Measurements from ENCODE around the gene MICAL2.

MICAL2 gene

GRCh38 chr11:12276831-12277475 lies 166.6 kb downstream of the MICAL2 start:
- peak; percentile 30 for DNase-seq

GRCh38 chr11:12278766-12279671 lies 168.6 kb downstream of the MICAL2 start:
- DNase-seq: no peak

GRCh38 chr11:12279672-12280108 lies 169.3 kb downstream of the MICAL2 start:
- no peak for DNase-seq

- no peak for DNase-seq
Measured at GRCh38 chr11:12280199-12280837, 169.9 kb downstream of the MICAL2 start.

- no peak for DNase-seq
Measured at GRCh38 chr11:12280838-12281565, 170.6 kb downstream of the MICAL2 start.

- DNase-seq: no peak
Measured at GRCh38 chr11:12281571-12282478, 171.4 kb downstream of the MICAL2 start.

GRCh38 chr11:12282676-12283075 lies 172.3 kb downstream of the MICAL2 start:
- no peak for DNase-seq

GRCh38 chr11:12284316-12285050 lies 174.1 kb downstream of the MICAL2 start:
- DNase-seq: no peak

- DNase-seq: no peak
Measured at GRCh38 chr11:12285106-12285505, 174.7 kb downstream of the MICAL2 start.

GRCh38 chr11:12285811-12286222 lies 175.4 kb downstream of the MICAL2 start:
- no peak for DNase-seq

GRCh38 chr11:12286606-12287005 lies 176.2 kb downstream of the MICAL2 start:
- no peak for DNase-seq

- DNase-seq: no peak
Measured at GRCh38 chr11:12287009-12287373, 176.6 kb downstream of the MICAL2 start.

- DNase-seq: no peak
Measured at GRCh38 chr11:12287374-12288211, 177.2 kb downstream of the MICAL2 start.

GRCh38 chr11:12288212-12288930 lies 178.0 kb downstream of the MICAL2 start:
- peak; percentile 87 for DNase-seq

GRCh38 chr11:12288931-12289666 lies 178.7 kb downstream of the MICAL2 start:
- DNase-seq: no peak

GRCh38 chr11:12289667-12290476 lies 179.5 kb downstream of the MICAL2 start:
- no peak for DNase-seq

- no peak for DNase-seq
Measured at GRCh38 chr11:12290477-12290922, 180.1 kb downstream of the MICAL2 start.

GRCh38 chr11:12291313-12291712 lies 180.9 kb downstream of the MICAL2 start:
- DNase-seq: no peak
